Left cardiac atrium (tissue), 4 donors: ENCODE measurements around the gene TRIM58. TPM values are rescaled to one million over a fixed set of nuclear protein-coding genes. Genes with fewer than 3 reads are reported as not detected.
A peak's percentile ranks its signal among the peaks of the same experiment; 100 is the strongest.

Experiments used
- ATAC-seq, 2 donors: fragments of 200-7000 bp; cut with Tn5 transposase; one replicate each; pipeline ENCODE4 v1.9.1; 2020; ENCODE audit warnings: mild to moderate bottlenecking in 2 of 2, moderate library complexity in 2 of 2
- DNase-seq: peaks from one replicate; pipeline ENCODE4 v3.0.0-alpha.2; 2020
- intact Hi-C, 2 donors: fragments of 100-400 bp; cut with DNase I; formaldehyde crosslinking; loops; one replicate each; pipeline versions ENCODE4 v1.14.1 to v1.15.1; 2022 to 2023
- long read RNA-seq: library from polyadenylated mRNA; unstranded; transcript quantifications from one replicate; pipeline ENCODE4 v2.0.0, GENCODE V29; 2021
- total RNA-seq, 2 donors: library from RNA; stranded (reverse); fragmentation: NEBNext Ultra II Directional; extraction: Animal tissue kit (Norgen Biotek cat#: 25700); gene quantifications; one replicate each; pipeline ENCODE4 v1.2.1, GENCODE V29; 2021
- donor health status: DM: no; HTN: yes; CAD: no.
- donor health status: DM: no; HTN: yes; CAD: no; lungs with severe emphysema.
- donor health status: DM: yes; HTN: yes; CAD: no.
- donor health status: Dilated cardiomyopathy.

The TRIM58 gene, protein sequence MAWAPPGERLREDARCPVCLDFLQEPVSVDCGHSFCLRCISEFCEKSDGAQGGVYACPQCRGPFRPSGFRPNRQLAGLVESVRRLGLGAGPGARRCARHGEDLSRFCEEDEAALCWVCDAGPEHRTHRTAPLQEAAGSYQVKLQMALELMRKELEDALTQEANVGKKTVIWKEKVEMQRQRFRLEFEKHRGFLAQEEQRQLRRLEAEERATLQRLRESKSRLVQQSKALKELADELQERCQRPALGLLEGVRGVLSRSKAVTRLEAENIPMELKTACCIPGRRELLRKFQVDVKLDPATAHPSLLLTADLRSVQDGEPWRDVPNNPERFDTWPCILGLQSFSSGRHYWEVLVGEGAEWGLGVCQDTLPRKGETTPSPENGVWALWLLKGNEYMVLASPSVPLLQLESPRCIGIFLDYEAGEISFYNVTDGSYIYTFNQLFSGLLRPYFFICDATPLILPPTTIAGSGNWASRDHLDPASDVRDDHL
- total RNA-seq, result under 1 TPM; 0.32 to 0.60 TPM
- long read RNA-seq, result 0 reads

DNA sequence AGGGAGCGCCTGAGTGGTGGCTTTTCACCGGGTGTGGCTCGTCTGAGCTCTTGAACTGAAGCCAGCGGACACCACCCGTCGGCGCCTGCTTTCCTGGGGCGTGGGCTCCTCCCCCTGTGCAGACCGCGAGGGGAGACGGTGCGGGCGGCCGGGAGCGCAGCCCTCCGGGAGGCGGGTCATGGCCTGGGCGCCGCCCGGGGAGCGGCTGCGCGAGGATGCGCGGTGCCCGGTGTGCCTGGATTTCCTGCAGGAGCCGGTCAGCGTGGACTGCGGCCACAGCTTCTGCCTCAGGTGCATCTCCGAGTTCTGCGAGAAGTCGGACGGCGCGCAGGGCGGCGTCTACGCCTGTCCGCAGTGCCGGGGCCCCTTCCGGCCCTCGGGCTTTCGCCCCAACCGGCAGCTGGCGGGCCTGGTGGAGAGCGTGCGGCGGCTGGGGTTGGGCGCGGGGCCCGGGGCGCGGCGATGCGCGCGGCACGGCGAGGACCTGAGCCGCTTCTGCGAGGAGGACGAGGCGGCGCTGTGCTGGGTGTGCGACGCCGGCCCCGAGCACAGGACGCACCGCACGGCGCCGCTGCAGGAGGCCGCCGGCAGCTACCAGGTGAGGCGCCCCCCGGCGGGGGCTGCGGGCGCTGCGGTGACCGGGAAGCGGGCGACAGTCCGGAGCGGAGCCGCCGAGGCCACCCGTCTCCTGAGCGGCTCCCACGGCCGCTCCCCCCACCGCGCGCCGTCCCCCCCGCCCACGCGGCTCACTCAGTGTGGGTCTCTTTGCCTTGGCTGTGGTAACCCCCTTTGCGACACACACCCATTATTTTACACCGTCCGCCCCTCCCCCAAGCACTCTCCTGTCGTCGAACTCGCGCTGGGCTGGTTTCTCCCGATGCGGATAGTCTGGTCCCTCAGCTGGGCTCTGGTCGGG is at the start of gene TRIM58:
TSS of gene TRIM58 (plus strand) at position 119 of the 916 bp plus-strand sequence. CDS start at position 179, 60 bp downstream.
- intact Hi-C loops, result no loop called here
- peak; percentile 26 for DNase-seq
- peak in 1 of 2 donors; percentile 79 for ATAC-seq

DNA sequence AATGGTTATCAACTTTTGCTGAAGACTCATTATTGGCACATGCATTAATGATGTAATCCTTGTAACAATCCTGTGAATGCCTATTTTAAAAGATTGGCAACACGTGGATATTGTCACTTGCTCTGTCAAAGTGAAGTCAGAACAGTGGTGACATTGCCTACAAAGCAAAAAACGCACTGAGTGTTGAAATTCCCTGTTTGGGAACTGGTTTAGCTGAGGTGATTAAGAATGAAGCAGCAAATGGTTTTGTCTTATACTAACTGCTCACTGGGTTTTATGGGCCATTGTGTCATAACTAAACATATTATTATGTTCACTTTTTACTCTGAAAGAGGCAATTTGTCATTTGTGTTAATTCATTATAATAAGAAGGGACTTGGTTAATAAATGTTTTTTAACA is 44.4 kb upstream of the TRIM58 start:
- intact Hi-C loops, result no loop called here
- ATAC-seq (no peak), DNase-seq (no peak)

DNA sequence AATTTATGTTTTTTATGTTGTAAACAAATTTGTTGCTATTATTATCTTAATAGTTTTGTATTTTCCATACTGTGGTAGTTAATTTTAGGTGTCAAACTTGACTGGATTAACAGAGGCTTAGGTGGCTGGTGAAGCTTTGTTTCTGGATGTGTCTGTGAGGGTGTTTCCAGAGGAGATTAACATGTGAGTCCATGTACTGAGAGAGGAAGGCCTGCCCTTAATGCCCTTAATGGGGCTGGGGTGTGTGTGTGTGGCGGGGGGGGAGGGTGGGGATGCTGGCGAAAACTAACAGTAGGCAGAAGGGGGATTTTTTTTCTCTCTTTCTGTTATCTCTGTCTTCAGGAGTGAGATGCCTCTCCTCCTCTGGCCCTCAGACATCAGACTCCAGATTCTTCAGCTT is 34.9 kb upstream of the TRIM58 start:
- DNase-seq, result no peak
- intact Hi-C loops, result no loop called here
- no peak for ATAC-seq

DNA sequence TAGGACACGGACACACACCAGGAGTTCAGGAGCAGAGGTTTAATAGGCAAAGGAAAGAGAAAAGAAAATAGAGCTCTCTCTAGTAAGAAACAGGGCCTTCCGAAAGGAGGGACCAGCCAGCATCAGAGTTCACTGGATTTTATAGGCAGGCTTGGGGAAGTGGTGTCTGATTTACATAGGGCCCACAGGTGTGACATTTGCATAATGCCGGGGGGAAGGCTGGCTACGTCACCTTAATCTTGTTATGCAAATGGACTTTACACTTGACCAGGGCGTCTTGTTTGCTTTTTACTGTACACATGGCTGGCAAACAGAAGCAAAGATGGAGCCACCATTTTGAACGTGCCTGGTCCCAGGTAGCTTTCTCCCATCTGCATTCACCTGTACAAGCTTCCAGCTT is 33.0 kb upstream of the TRIM58 start, which contains the start of gene OR14A16:
TSS of gene OR14A16 (minus strand) at position 97 of the 400 bp plus-strand sequence. CDS start 8,390 bp downstream, outside the sequence.
- DNase-seq (no peak), ATAC-seq (no peak)
- intact Hi-C loops, result no loop called here

DNA sequence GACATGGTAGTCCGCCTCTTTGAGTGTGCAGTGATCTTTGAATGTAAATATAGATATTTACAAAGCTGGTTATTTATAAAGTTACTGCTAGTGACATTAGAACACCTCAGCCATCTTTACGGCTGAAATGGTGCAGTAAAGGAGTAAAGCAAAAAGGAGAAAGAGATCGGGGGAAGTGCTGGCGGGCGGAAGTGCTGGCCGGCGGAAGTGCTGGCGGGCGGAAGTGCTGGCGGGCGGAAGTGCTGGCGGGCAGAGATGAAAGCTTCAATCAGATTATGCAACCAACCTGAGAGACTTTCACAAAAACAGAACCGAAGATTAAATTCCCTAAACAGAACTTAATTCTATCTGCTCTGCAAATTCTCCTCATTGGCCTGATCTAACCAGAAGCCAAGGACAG is 31.6 kb upstream of the TRIM58 start:
- DNase-seq, result no peak
- intact Hi-C loops, result no loop called here
- no peak for ATAC-seq

DNA sequence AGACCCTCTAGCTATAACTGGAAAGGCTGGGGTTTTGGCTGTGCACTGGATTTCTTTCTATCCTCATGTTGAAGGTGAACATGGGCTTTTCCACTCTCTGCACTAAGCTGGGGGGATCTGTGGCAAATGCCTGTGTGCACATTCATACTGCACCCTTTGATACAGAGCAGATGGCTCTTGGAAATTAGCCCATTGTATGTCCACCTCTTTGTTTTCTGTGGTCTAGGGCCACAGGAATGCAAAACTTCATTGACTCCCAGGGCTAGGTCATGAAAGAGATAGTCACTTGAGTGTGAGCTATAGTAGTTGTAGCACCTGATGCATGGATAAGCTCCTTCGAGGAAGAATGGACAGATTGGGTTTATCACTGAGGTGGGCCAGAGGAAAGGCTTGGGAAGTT is 27.3 kb upstream of the TRIM58 start:
- intact Hi-C loops, result no loop called here
- ATAC-seq (no peak), DNase-seq (no peak)

DNA sequence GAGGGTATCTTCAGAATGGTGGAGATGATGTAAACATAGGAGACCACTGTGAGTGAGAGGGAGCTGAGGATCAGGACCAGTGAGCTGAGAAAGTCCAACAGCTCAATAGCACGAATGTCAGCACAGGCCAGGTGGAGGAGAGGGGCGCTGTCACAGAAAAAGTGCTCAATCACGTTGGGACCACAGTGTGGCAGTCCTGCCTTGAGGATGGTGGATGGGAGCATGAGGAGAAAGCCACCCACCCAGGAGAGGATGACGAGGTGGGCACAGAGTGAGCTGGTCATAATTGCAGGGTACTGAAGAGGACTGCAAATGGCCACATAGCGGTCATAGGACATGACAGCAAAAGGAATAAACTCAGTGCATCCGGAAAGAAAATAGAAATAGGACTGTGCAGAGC is 23.4 kb upstream of the TRIM58 start:
- no peak for DNase-seq
- intact Hi-C loops, result no loop called here
- no peak for ATAC-seq

DNA sequence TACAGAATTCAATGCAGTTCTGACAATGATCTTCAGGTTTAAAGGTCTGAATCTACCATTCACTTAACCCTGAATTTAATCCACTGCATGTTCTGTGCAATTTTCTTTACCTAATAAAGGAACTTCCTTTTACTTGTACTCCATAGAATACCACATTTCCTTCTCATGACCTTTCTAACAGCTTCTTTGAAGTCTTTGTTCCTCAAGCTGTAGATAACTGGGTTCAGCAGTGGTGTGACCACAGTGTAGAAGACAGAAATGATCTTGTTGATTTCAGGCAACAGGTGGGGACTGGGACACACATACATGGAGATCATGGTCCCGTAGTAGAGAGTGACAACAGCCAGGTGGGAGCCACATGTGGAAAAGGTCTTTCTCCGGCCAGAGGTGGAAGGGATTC is 16.2 kb upstream of the TRIM58 start:
- DNase-seq (no peak), ATAC-seq (no peak)
- intact Hi-C loops, result no loop called here

DNA sequence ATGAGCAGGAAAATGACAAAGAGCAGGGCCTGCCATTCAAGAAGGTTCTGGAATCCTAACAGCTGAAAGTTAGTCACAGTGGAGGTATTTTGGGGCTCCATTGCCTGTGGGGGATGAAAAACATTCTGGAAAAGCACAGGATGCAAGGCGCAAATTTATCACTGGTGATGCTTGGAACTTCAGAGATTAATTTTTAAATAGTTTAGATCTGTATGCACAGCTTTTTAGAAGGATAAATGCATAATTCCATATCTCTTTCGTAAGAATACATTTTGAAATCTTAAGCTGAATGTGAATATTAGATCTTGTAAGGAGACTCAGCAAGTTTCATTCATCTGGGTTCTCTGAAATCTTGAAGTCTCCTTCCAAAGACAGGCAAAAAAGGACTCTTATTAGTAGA is 15.2 kb upstream of the TRIM58 start, which contains the start of gene OR11L1:
TSS of gene OR11L1 (minus strand) at position 101 of the 400 bp plus-strand sequence. CDS start at position 101, 0 bp downstream.
- intact Hi-C loops, result no loop called here
- ATAC-seq, result no peak
- no peak for DNase-seq

DNA sequence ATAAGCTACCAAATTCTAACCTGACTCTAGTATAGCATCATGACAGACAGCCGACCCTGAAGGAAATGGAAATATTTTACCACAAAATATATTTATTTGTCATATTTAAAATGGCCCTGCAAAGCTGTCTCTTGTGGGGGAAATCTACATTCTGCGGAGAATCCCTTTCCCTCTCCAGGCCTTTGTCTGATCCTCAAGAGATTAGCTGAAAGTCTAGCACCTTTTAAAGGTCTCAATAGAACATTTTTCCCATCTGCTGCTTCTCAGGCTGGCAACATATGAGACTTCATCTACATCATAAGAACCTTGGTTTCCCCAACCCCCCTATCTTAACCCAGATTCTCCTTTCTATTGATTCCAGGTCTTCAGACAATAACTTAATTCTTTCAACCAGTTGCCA is 13.6 kb upstream of the TRIM58 start:
- intact Hi-C loops, result no loop called here
- no peak for ATAC-seq
- no peak for DNase-seq

DNA sequence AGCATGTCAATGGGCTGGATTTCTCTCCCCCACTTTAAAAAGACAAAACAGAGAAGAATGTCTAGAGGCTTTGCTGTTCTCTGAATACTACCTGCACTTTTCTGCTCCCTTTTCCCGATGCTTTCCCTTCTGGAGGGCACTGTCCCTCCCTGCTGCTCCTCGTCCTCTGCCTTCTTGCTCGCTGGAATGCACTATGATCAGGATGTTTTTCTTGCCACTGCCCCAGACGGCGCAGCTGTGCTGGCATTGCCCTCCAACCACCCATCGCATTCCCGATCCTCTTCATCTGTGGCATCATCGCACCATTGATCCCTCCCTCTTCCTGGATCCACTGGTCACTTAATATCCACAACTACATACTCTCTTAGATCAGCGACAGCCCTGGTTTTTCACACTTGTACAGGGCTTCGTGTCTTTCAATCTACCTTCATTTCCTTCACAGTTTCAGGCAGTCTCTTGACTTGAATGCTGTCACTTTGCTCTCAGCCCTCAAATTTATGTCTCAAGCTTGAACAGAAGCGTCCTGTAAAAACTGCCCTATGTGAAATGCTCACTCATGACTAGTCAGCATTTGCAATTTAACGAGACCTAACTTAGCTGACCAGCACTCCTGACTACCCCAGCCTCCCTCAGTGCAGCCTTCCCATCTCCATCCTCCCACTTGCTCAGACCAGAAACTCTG is 11.8 kb upstream of the TRIM58 start:
- DNase-seq (no peak), ATAC-seq (no peak)
- intact Hi-C loops, result no loop called here

DNA sequence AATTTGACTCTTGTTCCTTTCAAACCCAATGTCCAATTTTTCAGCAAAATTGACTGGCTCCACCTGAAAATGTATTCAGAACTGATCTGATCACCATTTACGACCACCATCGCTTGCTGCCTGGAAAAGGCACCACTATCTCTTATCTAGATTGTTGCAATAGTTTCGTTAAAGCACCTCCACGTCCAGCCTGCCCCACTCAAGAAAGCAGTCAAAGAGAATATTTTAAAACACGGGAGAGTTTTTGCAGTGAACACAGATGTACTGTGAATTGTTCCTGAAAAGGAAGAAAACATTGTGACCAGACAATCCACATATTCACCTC is 11.3 kb upstream of the TRIM58 start:
- no peak for ATAC-seq
- DNase-seq, result no peak
- intact Hi-C loops, result no loop called here

DNA sequence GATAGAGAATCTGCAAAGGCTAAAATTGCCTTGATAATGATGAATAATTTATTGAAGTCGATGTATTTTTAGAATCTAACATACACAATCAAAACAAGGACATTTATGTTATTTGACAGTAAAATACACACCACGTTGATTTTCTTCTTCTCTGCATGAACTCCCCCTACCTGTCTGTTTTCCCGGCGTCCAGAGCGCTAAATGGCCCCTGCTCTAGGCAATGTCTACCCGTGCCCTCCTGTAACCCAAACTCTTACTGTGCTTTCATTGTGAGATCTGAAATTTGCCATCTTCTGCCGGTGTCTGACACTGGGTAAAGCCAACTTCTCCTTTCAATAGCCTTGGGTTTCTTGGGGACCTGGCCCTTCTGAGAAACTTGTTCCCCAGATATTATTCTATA is 8.6 kb upstream of the TRIM58 start:
- no peak for DNase-seq
- intact Hi-C loops, result no loop called here
- ATAC-seq, result no peak

DNA sequence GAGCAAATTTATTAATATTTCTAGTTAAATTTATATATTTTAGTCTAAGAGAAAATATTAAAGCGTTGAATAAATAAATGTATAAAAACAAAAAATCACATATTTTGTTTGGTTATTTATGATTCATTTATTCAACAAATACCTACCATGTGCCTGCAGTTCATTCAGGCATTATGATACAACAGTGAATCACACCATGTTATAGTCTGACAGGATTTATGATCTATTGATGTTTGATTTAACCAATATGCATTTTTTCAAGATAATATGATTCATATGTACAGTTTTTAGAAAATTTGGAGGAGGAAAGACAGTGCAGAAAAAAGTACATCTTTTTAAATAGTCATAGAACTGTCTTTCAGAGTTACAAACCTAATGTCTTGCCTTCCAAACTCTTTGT is 7.4 kb upstream of the TRIM58 start:
- intact Hi-C loops, result no loop called here
- DNase-seq (no peak), ATAC-seq (no peak)

DNA sequence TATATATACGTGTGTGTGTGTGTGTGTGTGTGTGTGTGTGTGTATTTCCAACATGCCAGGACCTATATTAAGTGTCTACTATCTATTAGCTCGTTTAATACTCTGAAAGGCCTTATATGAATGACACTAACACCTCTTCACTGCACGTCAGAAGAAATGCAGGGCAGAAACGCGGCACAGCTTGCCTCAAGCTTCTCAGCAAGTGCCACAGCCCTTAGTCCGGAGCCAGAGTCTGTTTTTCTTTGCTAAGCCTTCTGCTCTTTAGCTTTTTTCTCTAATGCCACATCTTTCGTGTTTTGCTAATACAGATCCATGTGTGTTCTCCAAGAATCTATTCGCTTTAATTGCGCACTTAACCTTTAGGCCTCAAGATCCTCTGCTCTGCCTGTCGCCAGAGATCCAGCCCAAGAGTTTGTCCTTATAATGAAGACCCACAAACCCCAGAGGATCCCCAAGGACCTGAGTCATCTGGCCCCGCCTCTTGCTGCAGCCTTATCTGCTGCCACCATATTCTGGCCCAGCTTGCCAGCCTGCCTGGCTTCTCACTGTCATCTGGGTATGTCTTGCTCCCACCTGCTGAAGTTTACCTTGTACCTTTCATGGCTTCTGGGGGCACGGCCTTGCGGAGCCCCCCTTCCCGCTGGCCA is 2.0 kb upstream of the TRIM58 start:
- no peak for ATAC-seq
- intact Hi-C loops, result no loop called here
- no peak for DNase-seq

DNA sequence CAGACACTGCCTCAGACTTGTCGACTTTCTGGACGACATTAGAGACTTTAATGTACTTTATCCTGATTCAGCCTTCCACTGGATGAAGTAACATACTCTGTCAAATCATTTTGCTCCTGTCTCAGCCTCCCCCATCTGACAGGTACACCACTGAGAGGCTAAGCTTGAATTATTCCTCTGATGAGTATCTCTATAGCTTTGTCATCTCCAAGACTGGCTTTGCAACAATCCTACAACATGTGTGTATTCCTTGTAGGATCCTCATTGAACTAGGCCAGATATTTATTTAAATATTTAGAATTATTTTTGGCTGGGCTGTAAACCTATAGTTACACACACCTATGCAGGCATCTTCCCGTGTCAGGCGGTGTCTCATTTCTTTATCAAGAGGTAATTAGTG is 1.1 kb upstream of the TRIM58 start:
- DNase-seq, result no peak

DNA sequence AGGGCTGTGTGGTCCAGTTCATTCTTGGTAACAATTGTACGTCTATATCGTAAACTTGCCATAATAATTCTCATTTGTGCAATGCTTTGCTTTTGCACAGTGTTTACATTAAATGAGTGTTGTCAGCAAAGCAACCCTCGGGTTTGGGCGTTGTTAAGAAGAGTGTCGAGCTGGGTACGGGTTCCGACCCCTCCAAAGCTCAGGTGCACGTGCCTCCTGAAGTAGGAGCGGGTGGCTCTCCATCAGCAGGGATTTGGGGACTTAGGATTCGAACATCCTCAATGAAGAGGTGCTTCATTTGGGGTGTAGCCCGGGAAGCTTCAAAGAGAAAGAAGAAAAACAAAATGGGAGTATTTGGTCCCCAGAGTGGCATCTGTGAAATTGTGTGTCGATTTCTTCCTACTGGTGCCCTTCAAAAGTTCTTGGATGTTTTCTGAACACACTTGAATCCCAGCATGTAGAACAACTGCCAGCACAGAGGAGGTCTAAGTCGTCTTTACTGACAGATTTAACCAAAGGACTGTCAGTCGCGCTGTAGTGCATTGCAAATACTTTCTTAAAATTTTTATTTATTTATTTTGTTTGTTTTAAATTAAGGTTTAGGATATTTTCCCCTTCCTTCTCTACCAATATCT is 1.1 kb downstream of the TRIM58 start:
- ATAC-seq (no peak), DNase-seq (no peak)
- intact Hi-C loops, result no loop called here

More for the DNA sequence above, 1.1 kb upstream of the TRIM58 start:
- ATAC-seq, result no peak
- intact Hi-C loops, result no loop called here

DNA sequence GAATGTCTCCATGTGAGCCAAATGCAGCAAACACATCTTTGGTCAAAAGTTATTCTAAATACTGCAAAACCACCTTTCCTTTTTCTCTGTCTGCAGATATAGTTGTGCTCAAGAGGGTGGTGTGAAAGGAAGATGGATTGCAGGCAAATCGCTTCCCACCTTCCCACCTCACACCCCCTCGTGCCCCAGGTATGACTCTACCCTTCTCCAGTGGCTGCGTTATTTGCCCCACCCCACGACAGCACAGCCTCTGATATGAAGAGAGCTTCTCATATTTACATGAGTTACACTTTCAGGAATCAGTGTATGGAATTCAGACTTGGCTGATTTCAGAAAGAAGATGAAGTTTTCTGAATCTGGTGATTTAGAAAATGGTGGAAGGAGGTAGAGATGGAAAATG is 5.8 kb downstream of the TRIM58 start:
- ATAC-seq (no peak), DNase-seq (no peak)
- intact Hi-C loops, result no loop called here

DNA sequence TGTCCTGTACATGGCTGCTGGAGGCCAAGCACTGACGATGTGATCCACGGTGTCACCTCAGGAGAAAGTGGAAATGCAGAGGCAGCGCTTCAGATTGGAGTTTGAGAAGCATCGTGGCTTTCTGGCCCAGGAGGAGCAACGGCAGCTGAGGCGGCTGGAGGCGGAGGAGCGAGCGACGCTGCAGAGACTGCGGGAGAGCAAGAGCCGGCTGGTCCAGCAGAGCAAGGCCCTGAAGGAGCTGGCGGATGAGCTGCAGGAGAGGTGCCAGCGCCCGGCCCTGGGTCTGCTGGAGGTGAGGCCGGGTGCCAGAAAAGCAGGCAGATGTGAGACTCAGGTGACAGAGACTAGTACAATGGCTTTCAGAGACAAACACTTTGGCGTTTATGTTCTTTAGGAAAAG is 7.7 kb downstream of the TRIM58 start:
- DNase-seq (no peak), ATAC-seq (no peak)
- intact Hi-C loops, result no loop called here
